Measurements from ENCODE around the gene BTN3A1.
"Not testable (repeated sequence)": the region's sequence is repeated elsewhere in the genome, so short reads cannot be mapped to it uniquely, and the experiment has no call there.

- not testable (repeated sequence) for TF ChIP-seq EZH2phosphoT487 (IDR thresholded peaks at IDR 0.05; ENCODE audit: low read depth); CTCF (IDR thresholded peaks at IDR 0.05; ENCODE audit: low read depth, low read length)
Observed at GRCh38 chr6:26357543-26357942, 44.5 kb upstream of the BTN3A1 start.
